Thyroid gland (tissue), 4 donors: ENCODE results near the gene TEX11. TPM values are rescaled to one million over a fixed set of nuclear protein-coding genes. Genes with fewer than 3 reads are reported as not detected.

Experiments
- DNase-seq, 2 donors: peaks; one replicate each; pipeline ENCODE4 v3.0.0-alpha.2; 2019
- H3K27ac ChIP-seq, 3 donors: fragments of 200-600 bp; sonication (generic); 1 replicate in 2 of 3; 2 replicates in 1 of 3; pipeline ENCODE4 v1.5.1; 2016 to 2019; ENCODE audit warnings: mild to moderate bottlenecking in 1 of 3, moderate library complexity in 1 of 3
- H3K27me3 ChIP-seq: fragments of 200-600 bp; sonication (generic); one replicate; pipeline ENCODE4 v1.5.1; 2019
- H3K36me3 ChIP-seq, 2 donors: fragments of 200-600 bp; sonication (generic); one replicate each; pipeline ENCODE4 v1.5.1; 2016 to 2019
- H3K4me1 ChIP-seq, 2 donors: fragments of 200-600 bp; sonication (generic); one replicate each; pipeline ENCODE4 v1.5.1; 2017 to 2019
- H3K4me3 ChIP-seq, 3 donors: fragments of 200-600 bp; sonication (generic); replicated peaks in 1 of 3; 1 replicate in 2 of 3; 2 replicates in 1 of 3; pipeline ENCODE4 v1.5.1; 2016; ENCODE audit warnings: mild to moderate bottlenecking in 1 of 3
- H3K9me3 ChIP-seq: fragments of 200-600 bp; sonication (generic); one replicate; pipeline ENCODE4 v1.5.1; 2017
- POLR2A ChIP-seq, 2 donors: fragments of 450-650 bp; IDR thresholded peaks; one replicate each; pipeline ENCODE4 v1.6.1; 2017; ENCODE audit warnings: antibody characterized with exemption in 2 of 2, mild to moderate bottlenecking in 2 of 2, moderate library complexity in 1 of 2
- WGBS, 2 donors: methylation state at CpG; one replicate each; pipeline ENCODE4 v1.1.5; 2017; 5-methylcytosine and 5-hydroxymethylcytosine counted together
- intact Hi-C: fragments of 100-400 bp; cut with DNase I; formaldehyde crosslinking; loops from one replicate; pipeline ENCODE4 v1.15.1; 2023
- total RNA-seq, 4 donors: library from RNA; depleted of rRNA; stranded (reverse); fragments of >200 nt; gene quantifications; one replicate each; pipeline ENCODE4 v1.2.3, GENCODE V29; 2016
- TF ChIP-seq, protein P1 (sequence below), 6 experiments: fragments of 200-600 bp in 3 of 6; fragments of 450-650 bp in 3 of 6; sonication (generic) in 3 of 6; IDR thresholded peaks; one replicate each; pipeline ENCODE4 v1.5.1; 2016 to 2019; ENCODE audit warnings: antibody characterized with exemption in 6 of 6, mild to moderate bottlenecking in 2 of 6, inconsistent platforms in 1 of 6, moderate library complexity in 1 of 6

Gene TEX11
- not detected for total RNA-seq

DNA sequence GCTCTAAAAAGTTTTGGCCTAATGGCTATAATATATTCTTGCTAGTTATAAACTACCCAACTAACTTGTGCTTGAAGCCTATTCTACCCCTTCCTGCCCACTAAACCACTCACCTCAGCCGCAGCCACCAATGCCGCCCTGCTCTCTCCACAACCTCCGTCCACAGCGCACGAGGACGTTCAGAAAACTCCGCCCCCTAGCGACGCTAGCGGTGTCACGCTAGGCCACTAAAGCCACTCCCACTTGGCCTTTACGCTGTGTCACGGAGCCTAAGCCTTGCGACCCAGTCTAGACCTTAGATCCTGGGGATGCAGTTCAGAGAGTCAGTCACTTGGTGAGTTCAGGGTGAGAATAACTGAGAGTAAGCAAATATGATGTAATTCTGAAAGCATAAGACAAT lies at the start of gene TEX11:
Gene TEX11 (minus strand): TSS at position 171 of the 400 bp plus-strand sequence. CDS start 922 bp downstream, outside the sequence.
- no peaks in the 10 kb centered on the region for H3K27me3 ChIP-seq
- H3K27ac ChIP-seq, result no peak within 1 kb of the TSS
- H3K9me3 ChIP-seq, result no peaks in the 10 kb centered on the region
- TF ChIP-seq, protein P1, sequence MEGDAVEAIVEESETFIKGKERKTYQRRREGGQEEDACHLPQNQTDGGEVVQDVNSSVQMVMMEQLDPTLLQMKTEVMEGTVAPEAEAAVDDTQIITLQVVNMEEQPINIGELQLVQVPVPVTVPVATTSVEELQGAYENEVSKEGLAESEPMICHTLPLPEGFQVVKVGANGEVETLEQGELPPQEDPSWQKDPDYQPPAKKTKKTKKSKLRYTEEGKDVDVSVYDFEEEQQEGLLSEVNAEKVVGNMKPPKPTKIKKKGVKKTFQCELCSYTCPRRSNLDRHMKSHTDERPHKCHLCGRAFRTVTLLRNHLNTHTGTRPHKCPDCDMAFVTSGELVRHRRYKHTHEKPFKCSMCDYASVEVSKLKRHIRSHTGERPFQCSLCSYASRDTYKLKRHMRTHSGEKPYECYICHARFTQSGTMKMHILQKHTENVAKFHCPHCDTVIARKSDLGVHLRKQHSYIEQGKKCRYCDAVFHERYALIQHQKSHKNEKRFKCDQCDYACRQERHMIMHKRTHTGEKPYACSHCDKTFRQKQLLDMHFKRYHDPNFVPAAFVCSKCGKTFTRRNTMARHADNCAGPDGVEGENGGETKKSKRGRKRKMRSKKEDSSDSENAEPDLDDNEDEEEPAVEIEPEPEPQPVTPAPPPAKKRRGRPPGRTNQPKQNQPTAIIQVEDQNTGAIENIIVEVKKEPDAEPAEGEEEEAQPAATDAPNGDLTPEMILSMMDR (IDR thresholded peaks at IDR 0.05), result no peak
- TF ChIP-seq POLR2A (IDR thresholded peaks at IDR 0.05), result no peak
- intact Hi-C loops, result no loop called here
- no peaks in the 10 kb centered on the region for H3K4me1 ChIP-seq
- 87 to 96% methylated on average over 10 to 14 of the region's 14 CpGs for WGBS, 2 donors
- DNase-seq, result no peak
- no peak within 1 kb of the TSS for H3K4me3 ChIP-seq
- no peaks in the 10 kb centered on the region for H3K36me3 ChIP-seq

DNA sequence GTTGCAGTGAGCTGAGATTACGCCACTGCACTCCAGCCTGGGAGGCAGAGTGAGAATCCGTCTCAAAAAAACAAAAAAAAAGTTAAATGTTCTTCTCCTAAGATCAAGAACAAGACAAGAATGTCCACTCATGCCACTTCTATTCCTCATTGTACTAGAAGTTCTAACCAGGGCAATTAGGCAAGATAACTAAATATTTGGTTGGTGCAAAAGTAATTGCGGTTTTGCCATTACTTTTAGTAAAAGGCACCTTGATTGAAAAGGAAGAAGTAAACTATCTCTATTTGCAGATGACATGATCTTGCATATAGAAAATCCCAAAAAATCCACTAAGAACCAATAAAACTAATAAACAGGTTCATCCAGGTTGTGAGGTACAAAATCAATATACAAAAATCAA lies 46.4 kb upstream of the TEX11 start:
- Histone ChIP-seq H3K27ac (no peak overlapping the region), H3K9me3 (no peaks in the 10 kb centered on the region), H3K4me3 (no peak overlapping the region), H3K4me1 (no peaks in the 10 kb centered on the region), H3K27me3 (no peaks in the 10 kb centered on the region), H3K36me3 (no peaks in the 10 kb centered on the region)
- DNase-seq, result no peak
- intact Hi-C loops, result no loop called here
- 80 to 89% methylated on average over 3 of the region's 3 CpGs for WGBS, 2 donors
- TF ChIP-seq, protein P1 (IDR thresholded peaks at IDR 0.05), result no peak
- no peak for TF ChIP-seq POLR2A (IDR thresholded peaks at IDR 0.05)

DNA sequence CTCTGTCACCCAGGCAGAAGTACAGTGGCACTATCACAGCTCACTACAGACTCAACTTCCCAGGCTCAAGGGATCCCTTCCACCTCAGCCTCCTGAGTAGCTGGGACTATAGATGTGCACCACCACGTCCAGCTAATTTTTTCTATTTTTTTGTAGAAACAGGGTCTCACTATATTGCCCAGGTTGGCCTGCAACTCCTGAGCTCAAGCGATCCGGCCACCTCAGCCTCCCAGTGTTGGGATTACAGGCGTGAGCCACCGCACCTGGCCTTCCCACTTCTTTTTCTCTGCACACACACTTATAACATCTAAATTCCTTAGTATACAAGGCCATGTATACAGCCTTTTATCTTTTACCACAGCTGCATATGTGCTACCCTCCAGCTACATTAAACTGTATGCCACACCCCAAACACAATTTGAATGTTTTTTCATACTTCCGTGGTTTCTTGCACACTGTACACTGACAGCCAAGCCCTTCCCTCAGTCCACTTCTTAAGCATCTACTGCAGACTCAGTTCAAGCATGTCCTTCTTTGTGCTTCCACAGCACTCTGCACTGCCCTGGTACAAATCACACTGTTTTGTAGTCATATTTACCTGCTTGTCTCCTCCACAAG lies 15.9 kb upstream of the TEX11 start:
- Histone ChIP-seq H3K36me3 (no peaks in the 10 kb centered on the region), H3K27ac (no peak overlapping the region), H3K4me3 (no peak overlapping the region), H3K4me1 (no peaks in the 10 kb centered on the region), H3K27me3 (no peaks in the 10 kb centered on the region), H3K9me3 (no peaks in the 10 kb centered on the region)
- DNase-seq, result no peak
- TF ChIP-seq, protein P1 (IDR thresholded peaks at IDR 0.05), result no peak
- TF ChIP-seq POLR2A (IDR thresholded peaks at IDR 0.05), result no peak
- 80 to 84% methylated on average over 6 of the region's 6 CpGs for WGBS, 2 donors
- intact Hi-C loops, result no loop called here

DNA sequence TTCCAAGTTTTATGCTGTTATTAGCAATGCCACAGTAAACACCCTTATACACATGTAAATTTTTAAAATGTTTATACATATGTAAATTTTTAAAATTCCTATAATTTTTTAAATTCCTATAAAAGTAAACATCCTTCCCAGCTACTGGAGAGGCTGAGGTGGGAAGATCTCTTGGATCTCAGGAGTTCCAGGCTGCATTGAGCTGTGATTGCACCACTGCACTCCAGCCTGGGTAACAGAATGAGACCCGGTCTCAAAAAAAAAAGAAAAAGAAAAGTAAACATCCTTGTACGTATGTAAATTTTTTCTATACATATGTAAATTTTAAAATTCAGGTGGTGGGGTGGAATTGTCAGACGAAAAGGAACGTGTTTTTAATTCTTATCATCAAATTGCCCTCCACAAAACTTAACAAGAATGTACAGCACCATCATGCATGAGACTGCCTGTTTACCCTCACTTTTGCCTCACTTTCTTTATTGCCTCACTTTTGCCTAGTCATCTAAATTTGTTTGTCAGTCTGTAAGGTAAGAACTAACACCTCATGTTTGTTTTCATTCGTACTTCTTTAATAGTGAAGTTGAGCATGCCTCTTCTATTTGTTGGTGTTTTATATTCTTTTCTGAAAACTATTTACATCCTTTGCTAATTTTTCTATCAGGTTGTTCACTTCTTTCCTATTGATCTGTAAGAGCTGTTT lies 14.4 kb upstream of the TEX11 start:
- no peak for DNase-seq
- H3K4me1 ChIP-seq, result no peaks in the 10 kb centered on the region
- H3K4me3 ChIP-seq, result no peak overlapping the region
- TF ChIP-seq, protein P1 (IDR thresholded peaks at IDR 0.05), result no peak
- no peak for TF ChIP-seq POLR2A (IDR thresholded peaks at IDR 0.05)
- H3K9me3 ChIP-seq, result no peaks in the 10 kb centered on the region
- H3K36me3 ChIP-seq, result no peaks in the 10 kb centered on the region
- WGBS, 2 donors, result 22 to 30% methylated on average over 5 of the region's 5 CpGs
- H3K27ac ChIP-seq, result no peak overlapping the region
- intact Hi-C loops, result no loop called here
- no peaks in the 10 kb centered on the region for H3K27me3 ChIP-seq

DNA sequence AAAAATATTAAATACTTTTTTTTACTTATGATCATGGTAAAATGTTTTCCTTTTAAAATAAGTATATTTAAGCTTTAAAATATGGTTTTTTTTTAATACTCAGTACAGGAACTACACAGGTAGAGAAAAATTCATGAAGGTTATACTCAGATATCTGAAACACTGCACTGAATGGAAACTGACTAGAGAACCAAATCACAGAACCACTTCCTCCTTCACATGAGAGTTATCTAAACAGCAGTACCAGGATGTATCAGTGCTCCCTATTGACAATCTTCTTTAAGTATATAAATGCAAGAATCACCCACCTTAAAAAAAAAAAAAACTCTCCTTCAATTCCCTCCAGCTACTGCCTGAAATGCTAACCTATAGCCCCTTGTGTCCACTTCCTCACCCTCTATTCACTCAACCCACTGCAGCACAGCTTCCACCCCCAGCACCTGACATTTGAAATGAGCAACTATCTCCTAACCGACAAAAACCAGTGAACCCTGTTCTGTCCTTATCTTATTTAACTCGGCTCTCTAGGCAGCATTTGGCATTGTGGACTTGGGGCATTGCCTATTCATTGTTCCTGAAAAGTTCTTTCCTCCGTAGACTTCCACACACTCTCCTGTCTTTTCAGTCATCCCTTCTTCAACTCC lies 13.3 kb upstream of the TEX11 start:
- intact Hi-C loops, result no loop called here
- Histone ChIP-seq H3K27ac (no peak overlapping the region), H3K36me3 (no peaks in the 10 kb centered on the region), H3K4me1 (no peaks in the 10 kb centered on the region), H3K9me3 (no peaks in the 10 kb centered on the region), H3K4me3 (no peak overlapping the region), H3K27me3 (no peaks in the 10 kb centered on the region)
- no peak for TF ChIP-seq POLR2A (IDR thresholded peaks at IDR 0.05)
- TF ChIP-seq, protein P1 (IDR thresholded peaks at IDR 0.05), result no peak
- DNase-seq, result no peak
- WGBS, 2 donors, result 11 to 21% methylated on average over 3 of the region's 3 CpGs
